ENCODE data around the gene PDLIM7. TPM values are rescaled to one million over a fixed set of nuclear protein-coding genes. Genes with fewer than 3 reads are reported as not detected.
"Not testable (repeated sequence)": the region's sequence is repeated elsewhere in the genome, so short reads cannot be mapped to it uniquely, and the experiment has no call there.

PDLIM7 gene, protein sequence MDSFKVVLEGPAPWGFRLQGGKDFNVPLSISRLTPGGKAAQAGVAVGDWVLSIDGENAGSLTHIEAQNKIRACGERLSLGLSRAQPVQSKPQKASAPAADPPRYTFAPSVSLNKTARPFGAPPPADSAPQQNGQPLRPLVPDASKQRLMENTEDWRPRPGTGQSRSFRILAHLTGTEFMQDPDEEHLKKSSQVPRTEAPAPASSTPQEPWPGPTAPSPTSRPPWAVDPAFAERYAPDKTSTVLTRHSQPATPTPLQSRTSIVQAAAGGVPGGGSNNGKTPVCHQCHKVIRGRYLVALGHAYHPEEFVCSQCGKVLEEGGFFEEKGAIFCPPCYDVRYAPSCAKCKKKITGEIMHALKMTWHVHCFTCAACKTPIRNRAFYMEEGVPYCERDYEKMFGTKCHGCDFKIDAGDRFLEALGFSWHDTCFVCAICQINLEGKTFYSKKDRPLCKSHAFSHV
- 10 to 100 TPM; 44.6 to 47.5 TPM for total RNA-seq

DNA sequence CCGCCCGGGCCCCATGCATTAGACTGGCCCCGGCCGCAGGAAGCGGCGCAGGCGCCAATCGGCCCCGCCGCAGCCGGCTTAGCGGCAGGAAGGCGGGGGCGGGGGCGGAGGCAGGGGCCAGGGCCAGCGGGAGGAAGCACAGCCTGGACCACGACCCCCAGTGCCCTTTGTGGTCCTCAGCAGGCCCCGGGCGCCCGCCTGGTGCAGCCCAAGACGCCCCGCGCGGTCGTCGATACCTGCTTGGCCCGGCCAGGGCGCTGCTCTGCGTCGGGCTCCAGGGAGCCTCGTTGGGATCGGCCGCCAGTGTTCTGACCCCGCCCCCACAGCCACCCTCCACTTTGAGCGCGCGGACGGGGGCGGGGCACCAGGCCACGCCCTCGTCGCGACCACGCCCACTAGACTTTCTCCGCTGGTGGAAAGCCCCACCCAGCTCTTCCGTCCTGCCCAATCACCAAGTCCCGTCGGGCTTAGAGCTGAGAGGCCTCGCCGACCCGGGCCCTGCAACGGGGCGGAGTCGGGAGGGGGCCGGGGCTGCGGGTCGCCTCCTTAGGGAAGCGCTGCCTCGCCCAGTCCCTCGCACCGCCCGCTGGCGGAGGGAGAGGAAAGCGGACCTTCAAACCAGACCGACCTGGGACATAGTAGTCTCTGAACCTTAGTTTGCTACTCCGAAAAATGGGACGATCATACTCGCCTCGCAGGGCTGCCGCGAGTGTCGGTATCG is at the start of gene PDLIM7:
TSS of gene PDLIM7 (minus strand) at position 313 of the 721 bp plus-strand sequence. CDS start 1,092 bp downstream, outside the sequence.
- peak within 1 kb of the TSS; percentile 67 to 70 for H3K27ac Mint-ChIP-seq
- H3K36me3 Mint-ChIP-seq = no peaks in the 10 kb centered on the region
- ATAC-seq (peak; percentile 81 to 91), DNase-seq (ENCODE audit: low spot score in 2 of 2) (peak; percentile 96 to 98)
- no peaks in the 10 kb centered on the region for H3K9me3 Mint-ChIP-seq

DNA sequence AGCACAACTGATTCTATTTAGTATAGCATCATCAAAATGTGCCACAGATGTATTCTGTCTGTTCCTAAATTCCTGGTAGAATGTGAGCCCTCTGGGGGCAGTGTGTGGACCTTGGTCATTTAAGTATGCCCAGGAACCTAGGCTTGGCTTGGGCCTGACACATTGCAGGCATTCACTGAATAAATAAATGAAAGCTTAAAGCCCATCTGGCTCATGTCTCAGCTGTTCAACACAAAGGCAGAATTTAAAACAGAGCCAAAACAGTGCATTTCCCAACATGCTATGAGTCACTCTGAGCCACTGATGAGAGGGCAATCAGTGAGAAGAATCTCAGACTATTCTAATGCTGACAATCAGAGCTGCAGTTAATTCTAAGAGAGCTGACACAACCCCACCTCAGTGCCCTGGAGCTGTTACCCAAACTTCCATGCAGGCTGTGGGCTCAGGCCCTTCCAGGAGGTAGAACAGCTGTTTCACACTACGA is 48.9 kb upstream of the PDLIM7 start:
- no peak for DNase-seq (ENCODE audit: low spot score in 2 of 2)
- H3K9me3 Mint-ChIP-seq = no peaks in the 10 kb centered on the region
- ATAC-seq = peak in 1 of 2 donors; percentile 67
- H3K36me3 Mint-ChIP-seq = peaks cover 0 to 4% of the 10 kb centered on the region in 2 donors
- H3K27ac Mint-ChIP-seq = peak overlapping the region; percentile 20 to 50

- no peak for ATAC-seq
- peaks cover 0 to 4% of the 10 kb centered on the region in 2 donors for H3K36me3 Mint-ChIP-seq
- no peaks in the 10 kb centered on the region for H3K9me3 Mint-ChIP-seq
- DNase-seq (ENCODE audit: low spot score in 2 of 2) = no peak
- H3K27ac Mint-ChIP-seq = peak overlapping the region; percentile 20 to 63
These were observed 48.3 kb upstream of the PDLIM7 start for GRCh38 chr5:177545487-177546257.

GRCh38 chr5:177542816-177543465 is 45.5 kb upstream of the PDLIM7 start:
- H3K27ac Mint-ChIP-seq = no peak overlapping the region
- DNase-seq (ENCODE audit: low spot score in 2 of 2) = no peak
- no peaks in the 10 kb centered on the region for H3K9me3 Mint-ChIP-seq
- ATAC-seq = no peak
- peaks cover 0 to 4% of the 10 kb centered on the region in 2 donors for H3K36me3 Mint-ChIP-seq

DNA sequence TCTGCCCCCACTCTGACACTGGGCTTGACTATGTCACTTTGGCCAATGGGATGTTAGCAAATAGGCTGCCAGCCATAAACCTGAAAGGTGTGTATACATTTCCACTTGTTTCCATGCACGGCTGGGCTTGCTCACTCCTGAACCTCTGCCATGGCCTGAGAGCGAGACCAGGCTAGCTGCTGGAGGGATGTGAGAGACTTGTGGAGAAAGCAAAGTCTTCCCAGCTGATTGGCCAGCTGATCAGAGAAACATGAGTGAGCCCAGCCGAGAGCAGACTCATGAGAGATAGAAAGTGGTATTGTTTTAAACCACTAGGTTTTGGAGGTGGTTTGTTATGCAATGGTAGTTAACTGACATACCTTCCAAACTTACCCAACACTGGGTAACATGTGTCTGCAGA is 43.0 kb upstream of the PDLIM7 start:
- Mint-ChIP-seq H3K9me3 (no peaks in the 10 kb centered on the region), H3K36me3 (no peaks in the 10 kb centered on the region), H3K27ac (no peak overlapping the region)
- DNase-seq (ENCODE audit: low spot score in 2 of 2) = no peak
- no peak for ATAC-seq

DNA sequence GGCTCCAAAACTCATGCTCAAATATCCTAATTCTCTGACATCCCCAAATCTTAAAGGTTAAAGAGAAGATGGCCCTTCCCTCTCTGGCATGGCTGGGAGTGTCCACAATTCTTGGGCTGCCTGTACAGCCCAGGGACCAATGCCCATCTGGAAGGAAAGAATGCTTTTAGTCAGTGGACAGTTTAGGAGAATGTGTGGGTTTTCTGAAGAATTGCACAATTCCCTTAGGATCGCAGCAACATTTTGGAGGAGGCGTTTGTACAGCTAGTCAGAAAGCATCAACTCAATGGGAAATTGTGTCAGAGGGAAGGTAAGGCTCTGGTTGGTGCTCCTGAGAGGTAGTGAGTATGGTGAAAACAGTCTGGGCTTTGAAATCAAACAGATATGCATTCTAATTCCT is 42.0 kb upstream of the PDLIM7 start:
- Mint-ChIP-seq H3K9me3 (no peaks in the 10 kb centered on the region), H3K36me3 (no peaks in the 10 kb centered on the region)

GRCh38 chr5:177538876-177539275 is 41.5 kb upstream of the PDLIM7 start:
- Mint-ChIP-seq H3K27ac (no peak overlapping the region), H3K36me3 (no peaks in the 10 kb centered on the region), H3K9me3 (no peaks in the 10 kb centered on the region)
- ATAC-seq (no peak), DNase-seq (ENCODE audit: low spot score in 2 of 2) (no peak)

More for the DNA sequence above, 42.0 kb upstream of the PDLIM7 start:
- ATAC-seq (no peak), DNase-seq (ENCODE audit: low spot score in 2 of 2) (no peak)
- peak overlapping the region in 1 of 2 donors; percentile 5 for H3K27ac Mint-ChIP-seq

DNA sequence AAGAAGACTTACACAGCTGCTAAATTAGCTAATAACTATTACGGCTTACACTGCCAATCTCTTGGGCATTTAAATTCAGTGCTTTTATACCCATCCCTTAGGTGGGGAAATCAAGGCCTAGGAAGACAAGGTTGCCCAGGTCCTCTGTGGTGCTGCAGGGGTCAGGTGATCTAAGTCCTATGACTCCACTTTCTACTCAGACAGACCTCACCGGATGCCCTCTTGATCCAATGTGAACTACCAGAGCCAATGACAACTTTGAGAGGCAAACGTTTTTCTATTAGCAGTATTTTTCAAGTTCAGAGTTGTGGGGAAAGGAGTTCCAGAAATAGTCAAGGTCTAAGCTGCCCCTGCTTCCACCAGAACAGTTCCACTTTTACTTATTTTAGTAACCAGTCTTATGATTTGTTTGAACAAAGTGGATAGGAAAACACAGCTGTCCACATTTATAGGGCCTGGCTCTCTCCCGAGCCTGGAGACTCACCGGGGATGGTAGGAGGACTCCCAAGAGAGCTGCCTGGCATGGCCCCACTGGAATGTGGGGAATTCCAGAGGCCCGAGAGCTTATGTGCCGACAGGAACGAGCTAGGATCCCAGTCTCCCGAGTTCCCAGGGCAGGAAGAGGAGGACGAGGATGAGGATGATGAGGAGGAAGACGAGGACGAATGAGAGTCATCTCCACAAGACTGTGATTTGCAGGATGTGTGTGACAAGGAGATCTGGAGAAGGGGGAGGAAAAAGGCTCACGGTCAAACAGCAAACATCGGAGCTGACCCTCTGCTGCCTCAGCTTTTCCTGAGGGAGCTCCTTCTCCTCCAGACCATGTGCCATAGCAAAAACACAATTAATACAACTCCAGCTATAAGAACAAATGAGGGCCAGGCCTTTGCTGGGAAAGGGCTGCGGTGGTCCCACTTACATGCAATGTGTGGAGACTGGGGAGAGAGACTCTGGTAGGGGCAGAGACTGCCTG is 40.3 kb upstream of the PDLIM7 start:
- DNase-seq (ENCODE audit: low spot score in 2 of 2) = no peak
- Mint-ChIP-seq H3K9me3 (no peaks in the 10 kb centered on the region), H3K27ac (peak overlapping the region in 1 of 2 donors; percentile 19), H3K36me3 (no peaks in the 10 kb centered on the region)
- no peak for ATAC-seq

DNA sequence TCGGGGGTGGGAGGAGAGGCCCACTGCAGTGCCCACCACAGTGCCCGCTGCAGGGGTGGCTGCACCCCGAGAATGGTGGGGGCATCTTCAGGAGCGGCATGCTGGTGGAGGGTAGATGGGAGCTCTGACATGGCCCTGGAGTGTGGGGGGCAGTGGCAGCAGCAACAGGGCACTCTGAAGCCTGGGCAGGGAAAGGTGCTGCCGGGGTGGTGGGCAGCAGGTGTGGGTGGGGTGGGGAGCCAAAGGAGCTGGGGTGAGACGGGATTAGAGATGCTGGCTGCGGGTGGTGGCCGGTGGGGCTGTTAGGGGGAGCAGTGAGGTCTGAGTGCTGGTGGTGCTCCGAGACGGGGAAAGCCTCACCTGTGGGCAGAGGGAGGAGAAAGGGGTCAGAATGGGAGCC is 39.0 kb upstream of the PDLIM7 start:
- H3K9me3 Mint-ChIP-seq = no peaks in the 10 kb centered on the region
- peak overlapping the region in 1 of 2 donors; percentile 72 for H3K27ac Mint-ChIP-seq
- DNase-seq (ENCODE audit: low spot score in 2 of 2) = no peak
- ATAC-seq = no peak
- no peaks in the 10 kb centered on the region for H3K36me3 Mint-ChIP-seq

DNA sequence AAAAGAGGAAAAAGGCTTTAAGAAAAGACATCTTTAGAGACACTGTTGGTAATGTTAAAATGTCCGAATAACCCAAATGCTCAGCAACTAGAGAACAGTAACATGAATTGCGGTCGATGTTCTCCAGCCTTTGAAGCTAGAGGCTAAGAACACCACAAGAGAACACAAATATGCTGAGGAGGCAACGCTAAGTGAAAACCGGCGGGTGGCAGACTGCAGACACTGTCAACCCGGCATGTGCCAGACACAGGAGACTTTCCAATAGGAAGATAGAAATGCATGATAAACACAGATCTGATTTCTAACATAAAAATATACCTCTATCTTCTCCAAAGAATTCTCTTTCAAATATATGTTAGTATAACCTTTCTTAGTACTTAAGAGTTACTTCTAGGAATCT is 37.7 kb upstream of the PDLIM7 start:
- ATAC-seq (no peak), DNase-seq (ENCODE audit: low spot score in 2 of 2) (no peak)
- Mint-ChIP-seq H3K9me3 (no peaks in the 10 kb centered on the region), H3K36me3 (no peaks in the 10 kb centered on the region), H3K27ac (peak overlapping the region in 1 of 2 donors; percentile 44)

- ATAC-seq; H3K36me3 Mint-ChIP-seq; H3K27ac Mint-ChIP-seq; H3K9me3 Mint-ChIP-seq; DNase-seq (ENCODE audit: low spot score in 2 of 2): not testable (repeated sequence)
These were observed 37.0 kb upstream of the PDLIM7 start for GRCh38 chr5:177534433-177534832.

GRCh38 chr5:177531209-177531940 is 34.0 kb upstream of the PDLIM7 start:
- Mint-ChIP-seq H3K9me3 (no peaks in the 10 kb centered on the region), H3K36me3 (no peaks in the 10 kb centered on the region), H3K27ac (peak overlapping the region; percentile 24 to 44)
- DNase-seq (ENCODE audit: low spot score in 2 of 2) (no peak), ATAC-seq (no peak)

DNA sequence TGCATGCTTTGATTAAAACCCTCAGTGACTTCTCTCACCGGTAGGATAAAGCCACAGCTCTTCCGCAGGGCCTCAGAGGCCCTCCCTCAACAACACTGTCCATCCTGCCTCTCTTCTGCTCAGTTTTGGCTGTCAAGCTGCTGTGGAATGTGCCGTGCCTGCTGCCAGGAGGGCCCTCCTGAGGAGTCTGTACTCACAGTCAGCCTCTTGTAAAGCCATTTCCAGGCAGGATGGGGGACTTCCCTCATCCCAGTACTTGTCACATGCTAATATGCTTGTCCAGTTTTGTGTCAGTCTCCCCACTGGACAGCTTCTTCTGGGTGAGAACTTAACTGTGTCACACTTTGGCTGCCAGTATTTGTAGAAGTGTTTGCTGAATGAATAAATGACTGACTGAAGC is 33.2 kb upstream of the PDLIM7 start:
- Mint-ChIP-seq H3K9me3 (no peaks in the 10 kb centered on the region), H3K36me3 (no peaks in the 10 kb centered on the region), H3K27ac (peak overlapping the region; percentile 4 to 24)
- ATAC-seq = peak in 1 of 2 donors; percentile 47
- no peak for DNase-seq (ENCODE audit: low spot score in 2 of 2)

- no peak for DNase-seq (ENCODE audit: low spot score in 2 of 2)
- no peaks in the 10 kb centered on the region for H3K9me3 Mint-ChIP-seq
- no peak for ATAC-seq
- no peaks in the 10 kb centered on the region for H3K36me3 Mint-ChIP-seq
- H3K27ac Mint-ChIP-seq = peak overlapping the region; percentile 4 to 51
These were observed 32.1 kb upstream of the PDLIM7 start for GRCh38 chr5:177529247-177530203.

Data from activated naive CD4-positive, alpha-beta T cell treated with anti-CD3 and anti-CD28 coated beads, Interleukin-2, amount 50 U/mL, for 72 hours (primary cell).